GM19099 (cell line): ENCODE measurements around the gene MAP7D1.

ENCODE experiments used
- POLR2A ChIP-seq: IDR thresholded peaks from 3 replicates; pipeline ENCODE4 v1.6.1; 2011; ENCODE audit warnings: low read depth; ENCODE audit not compliant: insufficient read length; ENCODE audit errors: extremely low read depth

MAP7D1 gene

DNA sequence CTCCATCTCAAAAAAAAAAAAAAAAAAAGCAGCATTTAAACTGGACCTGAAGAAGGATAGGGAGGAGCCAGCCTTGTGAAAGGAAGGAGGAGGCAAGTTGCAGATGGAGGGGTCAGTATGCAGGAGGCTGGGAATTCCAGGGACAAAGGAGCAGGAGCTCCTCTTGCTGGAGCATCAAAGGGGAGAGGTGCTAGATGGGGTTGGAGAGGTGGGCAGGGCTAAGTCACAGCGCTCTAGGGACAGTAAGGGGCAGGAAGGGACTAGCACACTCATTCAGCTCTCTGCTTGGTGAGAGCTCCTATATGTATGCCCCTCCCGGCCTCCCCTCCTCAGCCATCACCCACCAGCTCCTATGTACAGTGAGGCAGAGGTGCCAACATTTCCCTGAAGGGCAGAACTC, 26.8 kb downstream of the MAP7D1 start:
- no peak for TF ChIP-seq POLR2A

DNA sequence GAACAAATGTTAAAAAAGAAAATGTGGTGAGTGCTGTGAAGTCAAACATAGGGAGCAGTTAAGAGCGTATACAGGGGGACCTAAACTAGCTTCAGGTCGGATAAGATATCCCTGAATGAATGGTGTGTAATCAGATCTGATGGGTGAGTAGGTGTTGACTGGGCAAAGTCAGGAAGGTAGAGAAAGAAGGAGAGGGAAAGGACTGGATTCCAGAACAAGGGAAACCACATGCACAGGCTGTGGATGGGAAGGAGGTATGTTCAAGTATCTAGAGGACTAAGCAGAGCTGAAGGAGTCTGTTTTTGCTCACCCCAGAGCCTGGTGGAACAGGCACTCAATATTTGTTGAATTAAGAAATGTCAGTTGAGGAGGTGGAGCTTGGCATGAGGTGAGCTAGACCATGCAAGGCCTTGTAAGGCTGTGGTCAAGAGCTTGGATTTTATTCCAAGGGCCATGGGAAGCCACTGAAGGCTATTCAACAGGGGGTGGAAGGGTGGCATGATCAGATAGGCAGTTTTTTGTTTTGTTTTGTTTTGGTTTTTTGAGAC, 27.4 kb downstream of the MAP7D1 start:
- TF ChIP-seq POLR2A, result no peak

GRCh38 chr1:36187800-36188593, 32.0 kb downstream of the MAP7D1 start:
- no peak for TF ChIP-seq POLR2A

DNA sequence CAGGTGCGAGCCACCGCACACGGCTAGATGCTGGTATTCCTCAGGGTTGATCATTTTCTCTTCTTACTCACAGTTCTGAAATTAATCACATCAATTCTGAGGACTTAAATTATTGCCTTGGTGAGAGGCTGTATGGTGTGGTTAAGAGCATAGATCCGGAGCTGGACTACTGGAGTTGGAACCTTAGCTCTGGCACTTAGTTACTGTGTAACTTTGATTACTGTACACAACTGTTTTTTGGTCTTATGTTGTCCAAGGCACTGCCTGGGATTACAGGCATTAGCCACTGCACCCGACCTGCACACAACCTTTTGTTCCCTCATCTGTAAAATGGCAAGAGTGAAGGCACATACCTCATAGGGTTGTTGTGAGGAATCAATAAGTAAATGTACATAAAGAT, 42.7 kb downstream of the MAP7D1 start:
- TF ChIP-seq POLR2A, result no peak

GRCh38 chr1:36199934-36200741, 44.2 kb downstream of the MAP7D1 start:
- no peak for TF ChIP-seq POLR2A

DNA sequence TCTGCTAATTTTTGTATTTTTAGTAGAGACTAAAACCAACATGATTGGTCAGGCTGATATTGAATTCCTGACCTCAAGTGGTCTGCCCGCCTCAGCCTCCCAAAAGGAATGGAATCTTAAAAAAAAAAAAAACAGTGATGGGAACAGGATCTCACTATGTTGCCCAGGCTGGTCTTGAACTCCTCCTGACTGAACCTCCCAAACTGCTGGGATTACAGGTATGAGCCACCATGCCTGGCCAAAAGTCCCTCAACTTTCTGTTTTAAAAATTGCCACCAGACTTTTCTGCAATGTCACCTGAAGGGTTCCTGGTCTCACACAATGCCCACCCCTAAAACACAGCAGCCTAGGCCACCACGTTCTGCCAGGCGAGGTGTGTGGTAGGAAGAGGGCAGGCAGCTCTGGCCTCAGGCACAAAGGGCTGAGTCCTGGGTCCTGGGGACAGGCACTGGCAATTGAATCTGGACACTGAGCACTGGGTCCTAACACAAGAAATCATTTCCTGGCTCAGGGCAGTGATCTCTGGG, 47.1 kb downstream of the MAP7D1 start:
- no peak for TF ChIP-seq POLR2A

DNA sequence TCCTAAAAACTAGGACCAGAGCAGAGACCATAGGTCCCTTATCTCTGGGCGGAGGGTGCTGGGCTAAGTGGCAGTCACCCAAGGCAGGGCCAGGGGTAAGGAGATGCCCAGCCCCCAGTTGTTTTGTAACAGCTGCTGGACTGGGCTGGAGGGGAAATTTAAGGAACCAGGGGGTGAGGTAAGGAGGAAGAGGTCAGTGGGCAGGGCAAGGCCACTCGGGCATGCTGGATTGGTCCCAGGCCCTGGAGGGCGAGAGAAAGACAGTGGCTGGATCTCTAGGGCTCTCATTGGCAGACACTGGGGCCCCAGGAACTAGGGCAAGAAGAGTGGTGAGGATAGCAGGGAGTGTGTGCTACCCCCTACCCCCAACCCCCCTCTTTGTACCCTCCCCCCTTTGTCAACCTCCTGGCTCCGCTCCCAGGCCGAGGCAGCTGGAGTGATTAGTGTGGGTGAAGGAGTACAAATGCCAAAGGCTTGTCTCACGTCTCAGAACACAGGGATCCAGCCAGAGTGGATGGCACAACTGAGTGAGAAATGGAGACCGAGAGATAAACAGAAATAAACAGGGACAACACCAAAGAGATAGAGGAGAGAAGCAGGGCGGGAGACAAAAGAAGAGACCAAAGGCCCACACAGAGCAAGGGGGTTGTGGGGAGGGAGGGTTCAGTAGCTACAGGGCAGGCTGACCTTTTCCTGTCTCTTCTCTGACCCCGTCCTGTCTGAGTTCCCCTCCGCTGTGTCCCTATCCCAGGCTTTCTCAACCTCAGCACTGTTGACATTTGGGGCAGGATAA, 47.8 kb downstream of the MAP7D1 start:
- no peak for TF ChIP-seq POLR2A

DNA sequence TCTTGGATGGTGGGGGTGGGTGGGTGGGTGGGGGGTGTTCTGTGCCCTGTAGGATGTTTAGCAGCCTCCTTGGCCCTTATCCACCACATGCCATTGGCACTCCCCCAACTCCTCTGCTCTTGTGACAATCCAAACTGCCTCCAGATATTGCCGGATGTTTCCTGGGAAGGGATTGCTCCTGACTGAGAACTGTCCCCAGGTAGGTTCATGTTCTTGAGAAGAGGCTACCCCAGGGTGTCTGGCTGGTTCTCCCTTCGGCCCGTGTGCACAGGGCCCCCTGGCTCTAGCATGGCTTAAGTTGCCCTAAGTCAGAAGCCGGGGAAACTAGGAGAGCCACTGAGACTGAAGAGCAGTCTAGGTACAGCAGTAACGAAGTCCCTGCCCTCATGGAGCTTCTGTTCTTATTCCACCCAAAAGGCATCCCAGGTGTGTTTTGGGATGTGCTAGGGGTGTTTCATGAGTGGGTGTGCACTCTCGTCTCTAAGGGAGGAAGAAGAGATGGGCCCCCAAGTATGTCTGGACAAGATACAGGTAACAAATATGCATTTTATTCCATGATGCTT, 48.5 kb downstream of the MAP7D1 start:
- no peak for TF ChIP-seq POLR2A

- TF ChIP-seq POLR2A, result no peak
Measured at GRCh38 chr1:36206323-36206858, 50.4 kb downstream of the MAP7D1 start.

DNA sequence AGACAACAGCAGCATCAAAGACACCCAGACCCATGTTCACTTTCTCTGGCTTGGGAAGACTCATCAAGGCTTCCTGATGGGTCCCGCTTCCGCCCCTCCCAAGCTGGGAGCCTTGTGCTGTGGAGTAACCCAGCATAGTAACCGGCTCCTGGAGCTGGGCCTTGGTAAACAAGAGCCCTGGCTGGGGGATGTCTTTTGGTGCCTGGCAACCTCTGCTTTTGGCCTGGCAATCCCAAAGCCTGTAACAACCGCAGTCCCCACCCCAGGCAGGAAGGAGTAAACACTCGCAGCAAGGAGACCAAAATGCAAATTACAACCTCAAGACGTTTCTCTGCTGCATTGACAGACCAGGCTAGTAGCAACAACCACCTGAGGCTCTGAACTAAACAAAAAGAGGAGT, 51.4 kb downstream of the MAP7D1 start:
- no peak for TF ChIP-seq POLR2A

- TF ChIP-seq POLR2A, result no peak
Measured at GRCh38 chr1:36208978-36209703, 53.2 kb downstream of the MAP7D1 start.

- no peak for TF ChIP-seq POLR2A
Measured at GRCh38 chr1:36211307-36211706, 55.3 kb downstream of the MAP7D1 start.

GRCh38 chr1:36211841-36212240, 55.9 kb downstream of the MAP7D1 start:
- TF ChIP-seq POLR2A, result no peak

DNA sequence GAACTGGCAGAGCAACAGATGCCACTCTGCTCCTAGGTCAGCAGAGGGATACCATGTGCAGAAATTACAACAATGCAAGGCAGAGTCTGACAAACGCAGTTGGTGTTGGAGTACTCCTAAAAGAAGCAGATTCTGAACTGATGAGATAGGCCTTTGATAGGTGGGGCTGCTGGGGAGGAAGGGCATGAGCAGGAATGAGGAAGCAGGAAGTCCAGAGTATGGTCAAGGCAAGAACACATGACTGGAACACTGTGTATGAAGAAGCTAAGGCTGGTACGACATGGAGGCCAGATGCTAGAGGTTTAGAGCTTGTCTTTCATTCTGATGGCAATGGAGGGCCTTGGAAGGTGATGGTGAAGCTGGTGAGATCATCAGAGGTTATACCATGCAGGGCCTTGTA, 56.8 kb downstream of the MAP7D1 start:
- TF ChIP-seq POLR2A, result no peak
